HPDE6-E6E7 (cell line): ENCODE measurements around the gene NECAP2.
A peak's percentile ranks its signal among the peaks of the same experiment; 100 is the strongest.
"Not testable (repeated sequence)": the region's sequence is repeated elsewhere in the genome, so short reads cannot be mapped to it uniquely, and the experiment has no call there.

Experiments
- DNase-seq: peaks from one replicate; pipeline ENCODE4 v3.0.0; 2011; ENCODE audit warnings: missing footprints; ENCODE audit errors: extremely low spot score

The NECAP2 gene

DNA sequence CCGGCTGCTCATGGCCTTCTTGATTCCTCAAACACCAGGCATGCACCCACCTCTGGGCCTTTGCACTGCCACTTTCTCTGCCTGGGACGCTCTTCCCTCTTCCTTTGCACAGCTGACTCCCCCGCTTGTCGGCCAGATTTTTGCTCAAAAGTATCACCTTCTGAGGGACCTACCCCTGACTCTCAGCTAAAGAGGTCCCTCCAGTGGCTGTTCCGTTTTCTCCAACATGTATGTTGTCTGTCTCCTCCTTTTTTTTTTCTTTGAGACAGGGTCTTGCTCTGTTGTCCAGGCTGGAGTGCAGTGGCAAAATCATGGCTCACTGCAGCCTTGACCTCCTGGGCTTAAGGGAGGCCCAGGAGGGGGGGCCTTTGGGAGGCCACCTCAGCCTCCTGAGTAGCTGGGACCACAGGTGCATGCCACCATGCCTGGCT is 57.0 kb downstream of the NECAP2 start:
- DNase-seq, result not testable (repeated sequence)

DNA sequence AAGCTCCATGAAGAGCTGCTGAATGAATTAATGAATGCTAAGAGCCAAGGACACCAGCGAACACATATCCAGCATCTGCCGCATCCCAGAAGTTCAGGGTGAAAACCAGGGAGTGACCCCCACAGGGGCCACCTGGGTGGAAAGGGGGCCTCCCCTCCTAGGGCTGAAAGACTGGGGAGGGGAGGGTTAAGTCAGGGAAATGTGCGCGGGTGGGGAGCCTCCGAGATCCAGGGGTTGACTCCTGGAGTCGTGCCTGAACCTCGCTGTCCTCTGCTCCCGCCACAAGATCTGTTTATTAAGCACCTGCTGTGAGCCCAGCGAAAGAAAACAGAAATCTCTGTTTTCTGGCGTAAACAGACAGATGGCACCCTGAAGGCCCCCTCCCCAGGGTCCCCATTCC is 57.5 kb downstream of the NECAP2 start:
- DNase-seq, result not testable (repeated sequence)

DNA sequence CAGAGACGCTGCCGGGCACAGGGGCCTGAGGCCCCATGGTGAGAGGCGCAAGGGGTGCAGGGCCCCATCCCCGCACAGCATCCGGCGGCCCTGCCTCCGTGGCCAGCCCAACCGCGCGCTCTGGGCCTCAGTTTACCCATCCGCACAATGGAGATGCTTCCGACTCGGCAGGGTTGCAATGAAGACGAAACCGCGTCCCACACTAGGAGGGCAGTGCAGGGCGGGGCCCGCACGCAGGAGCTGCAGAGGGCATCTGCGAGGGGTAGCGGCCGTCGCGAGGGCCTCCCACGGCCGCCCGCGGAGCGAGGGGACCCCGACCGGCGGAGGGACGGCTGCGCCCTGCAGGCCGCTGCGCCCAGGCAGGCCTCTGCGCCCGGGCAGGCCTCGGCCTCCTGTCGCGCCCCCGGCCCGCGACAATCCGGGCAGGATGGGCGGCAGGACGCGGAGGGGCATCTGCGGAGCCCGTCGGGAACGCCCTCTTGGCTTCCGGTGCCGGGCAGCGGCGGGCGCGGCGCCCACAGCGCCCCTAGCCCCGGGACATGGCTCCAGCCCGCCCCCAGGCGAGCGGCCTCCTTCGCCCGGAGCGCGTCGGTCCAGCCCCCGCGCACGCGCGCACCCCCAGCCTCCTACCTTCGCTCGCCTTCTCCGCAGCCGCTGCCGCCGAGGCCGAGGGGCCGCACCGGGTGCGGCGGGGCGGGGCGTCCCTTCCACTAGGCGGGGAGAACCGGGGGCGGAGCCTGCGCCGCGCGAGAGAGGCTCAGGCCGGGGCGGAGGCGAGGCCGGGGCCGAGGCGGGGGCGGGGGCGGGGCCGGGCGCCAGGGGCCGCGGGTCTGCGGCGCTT is 58.3 kb downstream of the NECAP2 start:
- peak; percentile 80 for DNase-seq

DNA sequence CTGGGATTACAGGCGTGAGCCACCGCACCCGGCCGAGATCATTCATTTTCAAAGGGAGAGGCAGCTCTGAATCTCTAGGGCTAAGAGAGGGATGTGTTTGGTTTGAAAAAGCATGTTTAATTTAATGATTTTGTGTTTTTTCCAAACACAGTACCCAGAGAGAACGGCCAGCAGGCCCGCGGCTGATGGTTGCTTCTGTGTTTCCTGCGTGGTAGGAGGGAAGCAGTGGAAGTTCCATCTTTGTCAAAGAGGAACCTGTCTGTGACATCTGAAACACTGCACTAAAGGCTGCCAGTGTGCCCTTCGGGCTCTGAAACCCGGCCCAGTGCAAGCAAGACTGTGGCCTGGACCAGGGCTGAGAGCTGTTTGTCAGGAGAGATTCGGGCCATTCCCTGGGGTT is 59.9 kb downstream of the NECAP2 start:
- DNase-seq, result not testable (repeated sequence)

DNA sequence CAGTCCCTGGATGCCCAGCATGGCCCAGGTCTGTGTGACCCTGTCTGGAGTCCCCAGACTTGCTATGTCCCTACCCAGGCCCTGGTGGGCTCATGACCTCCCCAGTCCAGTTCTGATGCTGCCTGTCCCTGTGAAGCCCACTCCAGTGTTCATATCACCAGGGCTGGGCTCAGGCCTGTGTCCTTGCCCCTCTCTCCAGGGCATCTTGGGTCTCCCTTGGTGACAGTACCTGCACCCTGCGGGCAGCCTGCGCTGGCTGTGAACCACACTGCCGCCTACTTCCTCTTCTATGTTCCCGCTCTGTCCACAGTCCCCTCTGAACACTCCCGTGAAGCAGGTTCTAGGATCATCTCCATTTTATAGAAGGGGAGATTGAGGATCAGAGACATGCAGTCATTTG is 60.5 kb downstream of the NECAP2 start:
- DNase-seq, result not testable (repeated sequence)

DNA sequence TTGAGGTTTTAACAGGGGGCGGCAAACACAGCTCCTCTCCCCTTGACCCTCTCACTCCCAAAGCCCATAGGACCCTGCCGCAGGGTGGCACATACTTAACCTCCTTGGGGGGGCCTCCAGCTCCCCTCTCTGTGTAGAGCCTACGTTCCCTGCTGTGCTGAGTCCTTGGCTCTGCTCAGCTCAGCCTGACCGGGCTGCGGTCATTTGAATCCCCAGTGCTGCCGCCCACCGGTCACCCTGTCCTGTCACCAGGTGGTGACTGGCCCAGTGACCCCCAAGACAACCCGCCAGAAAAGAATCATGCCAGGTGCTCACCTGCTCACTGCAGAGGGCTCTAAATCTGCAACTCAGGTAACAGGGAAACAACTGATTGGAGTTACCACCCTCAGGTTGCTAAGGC is 60.9 kb downstream of the NECAP2 start:
- not testable (repeated sequence) for DNase-seq

DNA sequence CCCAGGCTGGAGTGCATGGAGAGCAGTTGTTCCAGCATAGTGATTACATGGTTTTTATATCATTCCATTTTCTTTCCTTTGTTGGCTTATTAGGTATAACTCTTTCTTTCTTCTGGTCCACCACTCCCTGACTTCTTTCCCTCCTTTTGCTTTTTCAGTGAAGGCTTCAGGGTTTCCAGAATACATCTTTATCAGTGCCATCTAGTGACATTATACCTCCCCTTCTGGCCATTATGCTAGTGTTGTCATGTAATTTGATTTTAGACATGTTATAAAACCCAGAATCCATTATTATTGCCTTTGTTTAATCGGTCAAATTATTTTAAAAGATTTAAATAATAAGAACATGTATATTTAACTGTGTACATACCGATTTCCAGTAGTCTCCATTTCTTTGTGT is 63.0 kb downstream of the NECAP2 start:
- DNase-seq, result no peak

DNA sequence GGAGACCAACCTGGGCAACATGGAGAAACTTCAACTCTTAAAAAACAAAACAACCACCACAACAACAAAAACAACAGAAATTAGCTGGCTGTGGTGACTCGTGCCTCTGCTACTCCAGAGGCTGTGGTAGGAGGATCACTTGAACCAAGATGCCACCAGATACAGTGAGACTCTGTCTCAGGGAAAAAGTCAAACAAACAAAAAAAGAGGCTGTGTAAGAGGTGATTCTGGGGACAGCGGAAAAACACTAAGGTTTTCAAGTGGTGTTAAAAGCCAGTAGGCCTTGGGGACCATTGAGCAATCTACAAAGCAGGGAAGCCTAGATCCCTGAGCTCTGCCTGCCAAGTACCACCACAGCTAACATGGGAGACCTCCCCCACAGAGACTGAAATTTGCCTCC is 65.3 kb downstream of the NECAP2 start:
- DNase-seq, result not testable (repeated sequence)

DNA sequence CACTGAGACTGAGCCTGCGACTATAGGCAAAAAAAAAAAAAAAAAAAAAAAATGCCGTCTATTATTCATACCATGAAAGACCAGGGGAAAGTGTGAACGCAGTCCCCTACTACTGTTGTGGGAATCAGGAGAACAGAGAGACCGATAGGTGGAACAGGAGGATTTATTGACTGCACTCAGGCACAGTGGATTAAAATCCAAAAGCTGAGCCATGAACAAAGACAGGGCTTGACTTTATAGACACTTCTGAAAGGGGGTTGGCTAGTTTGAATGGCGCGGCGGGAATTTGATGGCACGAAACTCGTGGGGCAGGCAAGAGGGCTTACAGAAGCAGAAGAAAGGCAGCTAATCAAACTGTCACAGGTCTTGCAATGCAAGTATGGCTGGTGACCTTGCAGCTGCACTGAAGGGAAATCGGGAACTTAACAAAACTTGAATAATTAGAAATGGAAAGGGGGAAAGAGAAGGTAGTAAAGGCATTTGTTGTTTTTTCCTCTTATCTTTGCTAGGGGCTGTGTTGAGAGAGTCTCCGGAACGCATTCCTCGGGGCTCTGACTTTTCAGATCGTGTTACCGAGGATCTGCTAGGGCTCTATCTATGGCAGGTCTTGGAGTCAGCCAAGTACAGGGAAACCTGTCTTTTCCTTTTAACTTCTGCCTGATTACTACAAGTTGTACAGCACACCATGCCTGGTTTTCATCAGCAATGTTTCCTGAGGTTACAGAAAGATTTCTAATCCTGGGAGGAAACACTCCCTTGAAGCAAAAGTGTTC is 66.0 kb downstream of the NECAP2 start:
- not testable (repeated sequence) for DNase-seq

DNA sequence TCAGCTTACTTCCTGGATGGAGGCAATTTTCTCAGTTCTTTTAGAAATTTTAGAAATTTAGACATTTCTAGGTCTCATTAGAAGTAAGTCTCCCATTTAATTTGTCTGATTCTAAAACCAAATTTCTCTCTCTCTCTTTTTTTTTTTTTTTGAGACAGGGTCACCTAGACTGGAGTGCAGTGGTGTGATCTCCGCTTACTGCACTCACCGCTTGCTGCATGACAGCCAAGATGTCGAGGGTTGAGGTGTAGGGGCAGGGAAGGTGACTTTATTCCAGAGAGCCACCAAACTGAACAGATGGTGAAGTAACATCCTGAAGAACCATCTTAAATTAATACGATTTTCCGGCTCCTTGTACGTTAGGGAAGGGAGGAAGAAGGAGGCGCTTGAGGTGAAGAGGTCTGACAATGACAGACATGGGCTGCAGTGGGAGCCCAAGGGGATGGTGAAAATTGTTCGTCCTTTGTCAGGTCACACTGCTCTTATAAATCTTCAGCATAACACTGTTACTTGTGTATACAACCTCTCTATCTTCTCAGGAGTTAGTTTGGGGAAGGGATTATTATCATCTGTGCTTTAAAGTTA is 68.4 kb downstream of the NECAP2 start:
- DNase-seq, result not testable (repeated sequence)
